Esophagus squamous epithelium (tissue), 4 donors: Measurements from ENCODE around the gene PTPRG.

Experiments used
- POLR2A ChIP-seq, 4 donors: fragments of 450-650 bp; IDR thresholded peaks; one replicate each; pipeline ENCODE4 v1.6.1; 2017; ENCODE audit warnings: antibody characterized with exemption in 4 of 4, mild to moderate bottlenecking in 4 of 4, moderate library complexity in 3 of 4
- TF ChIP-seq, protein P1 (sequence below), 6 experiments: fragments of 450-650 bp in 4 of 6; fragments of 200-600 bp in 2 of 6; sonication (generic) in 2 of 6; IDR thresholded peaks; one replicate each; pipeline ENCODE4 v1.5.1; 2016 to 2019; ENCODE audit warnings: antibody characterized with exemption in 6 of 6, mild to moderate bottlenecking in 4 of 6, moderate library complexity in 4 of 6

- TF ChIP-seq POLR2A (IDR thresholded peaks at IDR 0.05), result no peak
- TF ChIP-seq, protein P1, sequence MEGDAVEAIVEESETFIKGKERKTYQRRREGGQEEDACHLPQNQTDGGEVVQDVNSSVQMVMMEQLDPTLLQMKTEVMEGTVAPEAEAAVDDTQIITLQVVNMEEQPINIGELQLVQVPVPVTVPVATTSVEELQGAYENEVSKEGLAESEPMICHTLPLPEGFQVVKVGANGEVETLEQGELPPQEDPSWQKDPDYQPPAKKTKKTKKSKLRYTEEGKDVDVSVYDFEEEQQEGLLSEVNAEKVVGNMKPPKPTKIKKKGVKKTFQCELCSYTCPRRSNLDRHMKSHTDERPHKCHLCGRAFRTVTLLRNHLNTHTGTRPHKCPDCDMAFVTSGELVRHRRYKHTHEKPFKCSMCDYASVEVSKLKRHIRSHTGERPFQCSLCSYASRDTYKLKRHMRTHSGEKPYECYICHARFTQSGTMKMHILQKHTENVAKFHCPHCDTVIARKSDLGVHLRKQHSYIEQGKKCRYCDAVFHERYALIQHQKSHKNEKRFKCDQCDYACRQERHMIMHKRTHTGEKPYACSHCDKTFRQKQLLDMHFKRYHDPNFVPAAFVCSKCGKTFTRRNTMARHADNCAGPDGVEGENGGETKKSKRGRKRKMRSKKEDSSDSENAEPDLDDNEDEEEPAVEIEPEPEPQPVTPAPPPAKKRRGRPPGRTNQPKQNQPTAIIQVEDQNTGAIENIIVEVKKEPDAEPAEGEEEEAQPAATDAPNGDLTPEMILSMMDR (IDR thresholded peaks at IDR 0.05), result no peak
Measured at GRCh38 chr3:61804782-61805181, 243.4 kb downstream of the PTPRG start.
